ENCODE data around the gene IDH3A.
"Not testable (repeated sequence)": the region's sequence is repeated elsewhere in the genome, so short reads cannot be mapped to it uniquely, and the experiment has no call there.

Gene IDH3A

DNA sequence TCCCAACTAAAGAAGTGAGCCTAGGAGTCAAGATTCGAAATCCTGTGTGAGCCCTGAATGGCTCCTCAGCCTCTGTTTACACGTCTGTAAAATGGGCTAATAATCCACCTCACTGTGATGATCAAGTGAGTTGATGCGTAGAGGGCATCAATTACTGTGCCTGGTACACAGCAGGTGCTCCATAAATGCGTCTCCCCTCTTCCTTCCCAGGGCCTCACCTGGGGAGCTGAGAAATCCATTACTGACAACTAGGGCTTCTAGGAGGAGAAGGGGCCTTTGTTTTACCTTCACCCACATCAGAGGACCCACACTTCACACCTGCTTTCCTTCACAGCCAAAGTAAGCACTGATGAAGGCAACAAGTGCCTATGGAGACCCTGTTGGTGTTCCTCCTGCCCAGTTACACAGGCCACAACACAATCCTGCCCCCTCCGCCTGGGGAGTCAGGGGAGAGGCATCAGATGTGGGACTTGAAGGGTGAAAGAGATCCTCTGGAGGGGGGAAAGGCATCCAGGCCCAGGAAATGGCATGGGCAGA lies 19.3 kb upstream of the IDH3A start:
- no peak for DNase-seq

- no peak for DNase-seq
Measured at GRCh38 chr15:78130466-78131294, 18.5 kb upstream of the IDH3A start.

DNA sequence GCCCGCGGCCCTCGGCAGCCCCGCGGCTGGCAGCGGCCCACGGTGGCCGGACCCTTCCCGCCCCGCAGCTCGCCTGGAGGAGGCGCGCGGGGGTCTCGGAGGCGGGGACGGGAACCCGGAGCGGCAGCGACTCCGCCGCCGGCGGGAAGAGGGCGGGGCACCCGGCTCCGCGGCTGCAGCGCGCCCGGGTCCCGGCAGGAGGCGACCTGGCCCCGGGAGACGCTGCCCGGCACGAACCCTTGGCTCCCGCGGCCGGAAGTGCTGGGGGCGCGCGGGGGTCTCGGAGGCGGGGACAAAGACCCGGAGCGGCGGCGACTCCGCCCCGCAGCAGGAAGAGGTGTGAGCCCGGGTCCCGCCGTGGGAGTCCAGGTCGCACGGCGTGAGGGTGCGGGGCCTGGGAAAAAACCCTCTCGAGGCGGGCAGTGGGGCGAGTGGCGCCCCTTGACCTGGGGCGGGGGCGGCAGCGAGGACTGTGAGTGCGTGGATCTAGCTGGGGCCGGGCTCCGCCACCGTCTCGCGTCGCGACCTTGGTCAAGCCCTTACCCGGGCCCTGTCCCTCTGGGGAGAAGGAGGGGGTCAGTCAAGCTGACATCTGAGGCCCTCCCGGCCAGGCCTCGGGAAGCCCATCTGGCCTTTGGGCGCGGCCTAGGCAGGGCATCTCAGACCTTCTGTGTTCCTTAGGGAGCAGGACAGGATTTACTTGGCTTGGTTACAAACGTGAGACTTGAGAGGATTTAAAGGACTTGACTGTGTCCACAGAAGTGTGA lies 17.7 kb upstream of the IDH3A start, which contains the start of gene CIB2:
Gene CIB2 (minus strand): TSS at position 151 of the 767 bp plus-strand sequence. CDS start 230 bp downstream, outside the sequence.
- DNase-seq = no peak

DNA sequence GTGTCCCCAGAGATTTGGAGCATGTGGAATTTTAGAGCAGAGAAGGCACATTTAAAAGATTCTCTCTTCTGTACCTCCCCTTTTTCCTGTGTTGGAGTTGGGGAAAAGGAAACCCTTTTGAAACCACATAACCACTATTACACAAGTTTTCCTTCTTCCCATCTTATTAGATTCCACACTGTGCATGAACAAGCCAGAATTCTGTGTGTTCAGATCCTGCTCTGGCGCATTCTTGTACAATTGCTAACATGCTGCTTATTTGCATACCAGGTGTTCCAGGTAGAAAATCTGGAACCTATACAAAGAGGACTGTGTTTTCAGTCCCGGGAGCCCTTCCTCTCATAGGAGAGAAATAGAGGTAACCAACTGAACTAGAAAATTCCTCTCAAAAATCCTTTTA lies 15.4 kb upstream of the IDH3A start:
- DNase-seq = no peak

- no peak for DNase-seq
Measured at GRCh38 chr15:78139578-78139977, 9.6 kb upstream of the IDH3A start.

DNA sequence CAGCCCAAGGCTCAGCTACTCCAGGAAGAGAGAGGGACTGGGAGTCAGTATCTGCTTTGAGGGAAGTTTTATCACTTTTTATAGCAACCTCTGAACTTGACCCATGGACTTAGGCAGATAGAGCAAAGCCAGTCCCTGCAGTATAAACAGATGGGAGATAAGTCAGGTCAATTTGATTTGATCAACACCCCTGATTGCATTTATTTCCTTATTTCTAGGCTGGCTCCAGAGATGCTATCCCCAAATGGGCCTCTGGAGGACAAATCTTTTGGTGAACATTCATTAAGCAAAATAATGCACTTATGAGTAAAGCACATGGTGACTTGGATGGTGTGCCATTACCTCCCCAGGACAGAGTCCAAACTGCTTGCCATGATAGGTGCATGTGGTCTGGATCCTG lies 8.9 kb upstream of the IDH3A start:
- DNase-seq = no peak

- no peak for DNase-seq
Measured at GRCh38 chr15:78142332-78142731, 6.8 kb upstream of the IDH3A start.

GRCh38 chr15:78146425-78147154 lies 2.6 kb upstream of the IDH3A start:
- DNase-seq = no peak

DNA sequence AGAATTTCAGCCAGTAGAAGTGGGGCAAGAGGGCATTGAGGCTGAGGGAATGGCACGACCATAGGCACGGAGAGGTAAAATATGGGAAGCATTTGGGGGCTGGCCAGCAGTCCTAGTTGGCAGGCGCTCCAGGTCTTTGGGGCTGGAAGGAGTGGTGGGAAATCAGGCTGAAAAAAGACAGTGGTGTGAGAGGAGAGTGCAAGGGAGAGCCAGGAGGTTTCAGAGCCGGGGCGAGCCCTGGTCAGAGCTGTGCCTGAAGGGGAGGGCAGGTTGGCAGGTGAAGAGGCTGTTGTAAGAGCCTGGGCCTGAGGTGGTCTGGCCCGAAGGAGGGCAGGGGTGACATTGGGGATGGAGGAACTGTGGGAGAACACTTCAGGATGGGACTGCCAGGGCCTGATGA lies 1.6 kb upstream of the IDH3A start:
- DNase-seq = no peak

DNA sequence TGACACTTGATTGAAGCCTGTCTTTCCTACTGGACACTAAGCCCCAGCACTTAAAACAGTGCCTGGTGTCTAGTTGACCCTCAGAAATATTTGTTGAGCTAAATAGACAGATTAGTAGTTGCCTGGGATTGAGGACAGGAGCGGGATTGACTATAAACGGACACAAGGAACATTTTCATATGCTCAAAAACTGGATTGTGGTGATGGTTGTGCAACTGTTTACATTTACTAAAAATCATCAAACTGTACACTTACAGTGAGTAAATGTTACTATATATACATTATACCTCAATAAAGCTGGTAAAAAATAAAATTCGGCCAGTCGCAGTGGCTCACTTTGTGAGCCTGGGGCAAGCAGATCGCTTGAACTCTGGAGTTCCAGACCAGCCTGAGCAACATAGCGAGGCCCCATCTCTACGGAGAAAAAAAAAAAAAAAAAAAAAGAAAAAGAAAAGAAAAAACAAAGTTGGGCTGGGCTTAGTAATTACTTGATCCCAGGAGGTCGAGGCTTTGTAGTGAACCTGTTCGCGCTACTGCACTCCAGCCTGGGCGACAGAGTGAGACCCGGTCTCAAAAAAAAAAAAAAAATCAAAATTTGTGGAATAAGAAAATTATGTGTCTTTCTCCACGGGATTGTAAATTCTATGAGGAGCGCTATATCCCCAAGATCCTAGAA lies 632 bp upstream of the IDH3A start:
- DNase-seq = no peak

DNA sequence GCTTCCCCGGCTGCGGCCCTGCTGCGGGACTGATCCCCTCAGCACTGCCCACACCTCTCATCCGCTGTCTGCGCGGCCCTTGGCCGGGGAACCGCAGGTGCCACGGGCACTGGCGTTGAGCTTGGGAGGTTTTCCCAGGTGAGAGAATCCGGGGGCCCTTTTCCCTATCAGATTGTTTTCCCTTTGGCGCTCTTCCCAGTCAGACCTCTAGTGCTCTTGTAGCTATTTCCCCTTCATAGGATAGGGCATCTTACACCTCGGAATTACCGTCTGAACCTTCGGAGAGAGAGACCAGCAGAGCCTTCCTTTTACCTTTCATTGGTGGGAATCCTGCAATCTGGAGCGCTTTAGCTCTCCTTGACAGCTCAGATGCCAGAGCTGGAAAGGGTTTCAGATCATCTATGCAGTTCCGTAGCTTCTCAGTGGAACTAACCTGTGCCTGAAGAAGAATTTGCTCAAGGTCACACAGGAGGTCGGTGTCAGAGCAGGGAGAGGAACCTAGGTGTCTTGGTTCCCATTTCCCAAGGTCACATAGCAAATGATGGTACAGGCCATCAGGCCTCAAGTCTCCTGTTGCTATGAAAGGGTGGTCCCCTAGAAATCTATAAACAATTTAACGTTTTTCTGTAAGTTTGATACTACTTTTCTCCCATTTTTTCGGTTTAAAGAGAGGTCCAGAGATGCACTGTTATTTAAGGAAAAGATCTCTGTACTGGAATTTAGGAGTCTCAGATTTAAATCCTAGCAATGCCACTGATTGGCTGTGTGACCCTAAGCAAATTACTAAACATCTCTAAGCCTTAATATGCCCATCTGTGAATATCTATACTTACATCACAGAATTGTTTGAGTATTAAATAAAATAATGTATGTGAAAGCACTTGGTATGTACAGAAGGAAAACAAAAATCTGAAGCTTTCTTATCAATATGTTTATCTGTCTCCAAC lies 916 bp downstream of the IDH3A start:
- peak; percentile 36 to 43 for DNase-seq

DNA sequence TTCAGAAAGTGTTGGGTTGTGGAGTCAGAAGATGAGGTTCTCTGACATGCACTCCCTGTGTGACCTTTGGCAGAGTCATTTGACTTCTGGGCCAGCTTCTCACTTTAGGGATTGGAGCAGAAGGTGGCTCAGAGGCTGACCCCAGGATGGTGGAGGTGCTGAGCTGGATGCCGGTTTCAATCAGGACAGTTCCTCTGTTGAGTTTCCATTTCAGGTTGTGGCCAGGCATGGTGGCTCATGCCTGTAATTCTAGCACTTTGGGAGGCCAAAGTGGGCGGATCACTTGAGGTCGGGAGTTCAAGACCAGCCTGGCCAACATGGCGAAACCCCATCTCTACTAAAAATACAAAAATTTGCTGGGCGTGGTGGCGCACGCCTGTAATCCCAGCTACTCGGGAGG lies 1.9 kb downstream of the IDH3A start:
- not testable (repeated sequence) for DNase-seq

DNA sequence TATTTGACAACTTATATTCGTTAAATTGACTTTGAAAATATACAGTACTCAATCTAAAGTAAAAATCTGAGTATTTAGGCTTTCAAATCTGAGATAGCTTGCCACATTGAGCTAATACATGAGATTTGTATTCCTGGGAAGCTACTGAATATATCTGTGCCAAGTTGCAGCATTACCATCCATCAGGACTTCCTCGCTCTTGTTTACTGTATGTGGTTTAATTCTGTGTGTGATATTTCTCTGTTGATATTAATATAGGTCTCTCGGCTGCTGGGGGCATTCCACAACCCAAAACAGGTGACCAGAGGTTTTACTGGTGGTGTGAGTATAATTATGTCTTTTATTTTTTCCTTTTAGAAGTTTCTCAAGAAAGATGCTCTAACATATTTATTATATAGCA lies 5.8 kb downstream of the IDH3A start:
- DNase-seq = no peak

DNA sequence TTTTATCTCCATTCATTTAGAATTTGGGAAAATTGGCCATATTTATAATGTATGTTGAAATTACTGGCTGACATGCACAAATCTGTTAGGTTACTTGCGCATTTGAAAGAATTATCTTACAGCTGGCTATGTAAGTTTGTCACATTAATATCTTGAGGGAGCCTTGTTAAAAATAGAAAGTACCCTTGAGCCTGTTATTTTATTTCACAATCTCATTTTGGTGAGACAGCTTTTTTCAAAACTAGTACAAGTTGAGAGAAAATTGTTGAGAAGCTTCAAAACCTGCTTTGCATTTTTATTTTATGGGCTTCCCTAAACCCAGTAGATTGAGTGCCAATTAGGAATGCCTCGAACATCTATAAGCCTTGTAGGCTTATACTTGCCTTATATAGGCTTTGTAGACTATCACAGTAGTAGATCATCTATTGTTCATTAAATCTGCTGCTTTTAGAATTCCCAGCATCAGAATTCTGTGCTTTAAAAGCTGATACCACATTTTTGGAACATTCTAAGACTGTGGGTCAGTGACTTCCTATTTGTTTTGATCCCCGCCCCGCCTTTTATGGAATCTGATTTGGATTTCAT lies 6.3 kb downstream of the IDH3A start:
- DNase-seq = no peak

- DNase-seq = no peak
Measured at GRCh38 chr15:78156653-78157052, 7.5 kb downstream of the IDH3A start.

- DNase-seq = no peak
Measured at GRCh38 chr15:78157203-78157602, 8.0 kb downstream of the IDH3A start.

DNA sequence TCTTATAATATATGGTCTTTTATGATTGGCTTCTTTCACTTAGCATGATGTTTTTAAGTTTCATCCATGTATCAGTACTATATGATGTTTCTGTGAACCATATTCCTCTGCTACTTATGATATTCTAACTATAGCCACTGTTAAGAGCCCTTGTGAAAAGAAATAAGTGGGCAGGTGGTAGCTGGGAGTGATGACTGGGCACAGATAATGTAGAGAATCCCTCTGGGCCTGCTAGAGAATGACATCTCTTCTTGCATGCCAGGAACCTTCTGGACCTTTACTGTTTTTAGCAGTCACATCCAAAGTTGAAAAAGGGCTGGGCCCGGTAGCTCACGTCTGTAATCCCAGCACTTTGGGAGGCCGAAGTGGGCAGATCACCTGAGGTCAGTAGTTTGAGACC lies 10.2 kb downstream of the IDH3A start:
- DNase-seq = peak in 1 of 2 experiments; percentile 11

- DNase-seq = no peak
Measured at GRCh38 chr15:78162038-78162437, 12.9 kb downstream of the IDH3A start.

DNA sequence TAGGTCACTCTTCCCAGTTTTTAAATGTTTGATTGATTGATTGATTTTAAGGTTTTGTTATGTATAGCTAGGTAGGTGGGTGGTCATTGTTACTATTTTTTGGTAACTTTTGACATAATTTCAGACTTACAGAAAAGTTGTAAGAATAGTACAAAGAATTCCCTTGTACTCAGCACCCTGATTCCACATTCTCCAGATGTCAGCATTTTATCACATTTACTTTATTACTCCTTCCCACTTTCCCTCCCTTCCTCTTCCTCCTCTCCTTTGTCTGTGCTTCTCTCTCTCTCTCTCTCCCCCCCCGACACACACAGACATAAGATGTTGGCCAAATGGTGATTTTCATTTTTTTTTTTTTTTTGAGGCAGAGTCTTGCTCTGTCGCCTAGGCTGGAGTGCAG lies 14.8 kb downstream of the IDH3A start:
- DNase-seq = no peak

DNA sequence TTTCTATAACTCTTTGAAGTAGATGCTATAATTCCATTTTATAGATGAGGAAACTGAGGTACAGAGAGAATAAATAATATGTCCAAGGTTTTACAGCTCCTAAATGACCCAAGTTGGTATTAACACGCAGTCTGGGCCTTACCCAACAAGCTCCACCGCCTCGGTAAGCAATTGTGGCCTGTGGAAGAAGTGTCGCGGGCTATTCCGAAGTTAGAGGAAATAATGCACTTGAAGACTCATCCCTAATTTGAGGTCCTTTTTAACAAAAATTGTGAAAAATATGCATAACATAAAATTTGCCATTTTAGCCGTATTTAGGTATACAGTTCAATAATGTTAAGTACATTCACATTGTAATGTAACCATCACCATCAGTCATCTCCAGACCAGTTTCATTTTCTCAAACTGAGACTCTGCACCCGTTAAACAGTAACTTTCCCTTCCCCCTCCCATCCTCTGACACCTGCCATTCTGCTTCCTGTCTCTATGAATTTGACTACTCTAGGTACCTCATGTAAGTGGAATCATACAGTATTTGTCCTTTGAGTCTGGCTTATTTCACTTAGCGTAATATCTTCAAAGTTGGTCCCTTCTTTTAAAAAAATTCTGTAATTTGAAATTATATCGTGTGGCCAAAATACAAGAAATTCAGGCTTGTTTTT lies 18.2 kb downstream of the IDH3A start:
- no peak for DNase-seq
